OCI-LY7 (cell line): Measurements from ENCODE around the gene ENSA. TPM values are rescaled to one million over a fixed set of nuclear protein-coding genes. Genes with fewer than 3 reads are reported as not detected.
A peak's percentile ranks its signal among the peaks of the same experiment; 100 is the strongest.

Experiments used
- BruUV-seq: library from RNA; stranded (reverse); fragments of 400-500 nt; replicated peaks from 2 replicates; lab custom pipeline; 2021; lab: Mats Ljungman, UMichigan
- CTCF ChIA-PET: fragments of 300-600 bp; sonication (Branson Sonifier 250); formaldehyde crosslinking; loops from one replicate; lab custom pipeline; 2022; ENCODE audit warnings: antibody characterized with exemption; ENCODE audit not compliant: unreplicated experiment; lab: Charles Lee
- POLR2A ChIA-PET: fragments of 300-600 bp; sonication (Branson Sonifier 250); formaldehyde crosslinking; loops from one replicate; lab custom pipeline; 2022; ENCODE audit warnings: antibody characterized with exemption; lab: Charles Lee
- DNase-seq: peaks from one replicate; pipeline ENCODE4 v3.0.0-alpha.2; 2015; ENCODE audit warnings: low spot score
- H2AFZ ChIP-seq: fragments of 200-600 bp; sonication (generic), shearing (Covaris generic); 2 replicates; pipeline ENCODE4 v1.6.1; 2014; ENCODE audit warnings: mild to moderate bottlenecking, antibody characterized with exemption, low read length, moderate library complexity
- H3K27ac ChIP-seq: fragments of 200-600 bp; sonication (generic); 2 replicates; pipeline ENCODE4 v1.5.1; 2014; ENCODE audit warnings: mixed run types, low read depth, mild to moderate bottlenecking, moderate library complexity, low read length, inconsistent platforms; ENCODE audit not compliant: poor library complexity, severe bottlenecking
- H3K36me3 ChIP-seq: fragments of 200-600 bp; sonication (generic); 2 replicates; pipeline ENCODE4 v1.6.1; 2014; ENCODE audit warnings: mild to moderate bottlenecking, antibody characterized with exemption, low read length, moderate library complexity, mixed read lengths; ENCODE audit not compliant: insufficient read depth
- H3K4me1 ChIP-seq: fragments of 200-600 bp; sonication (generic); 2 replicates; pipeline ENCODE4 v1.5.1; 2014; ENCODE audit warnings: mild to moderate bottlenecking, low read length; ENCODE audit not compliant: insufficient read depth, poor library complexity, severe bottlenecking
- H3K4me2 ChIP-seq: fragments of 200-600 bp; sonication (generic); 2 replicates; pipeline ENCODE4 v1.6.1; 2014; ENCODE audit warnings: mild to moderate bottlenecking, low read length
- H3K4me3 ChIP-seq: fragments of 200-600 bp; sonication (generic); 2 replicates; pipeline ENCODE4 v1.5.1; 2014; ENCODE audit warnings: mild to moderate bottlenecking, low read depth, low read length; ENCODE audit not compliant: poor library complexity, severe bottlenecking
- H3K79me2 ChIP-seq: fragments of 200-600 bp; sonication (generic); 2 replicates; pipeline ENCODE4 v1.6.1; 2016; ENCODE audit warnings: low read depth, mild to moderate bottlenecking, low read length, moderate library complexity, mixed read lengths; ENCODE audit not compliant: insufficient read depth
- H3K9me2 ChIP-seq: fragments of 200-600 bp; sonication (generic); 2 replicates; pipeline ENCODE4 v1.6.1; 2016; ENCODE audit warnings: mild to moderate bottlenecking, low read length, mixed read lengths; ENCODE audit not compliant: insufficient read depth
- H3K9me3 ChIP-seq: fragments of 200-600 bp; sonication (generic); 2 replicates; pipeline ENCODE4 v1.6.1; 2014; ENCODE audit warnings: mild to moderate bottlenecking, mixed run types, low read length, mixed read lengths
- H4K20me1 ChIP-seq: fragments of 200-600 bp; sonication (generic); 2 replicates; pipeline ENCODE4 v1.6.1; 2014; ENCODE audit warnings: mild to moderate bottlenecking, antibody characterized with exemption, low read length, moderate library complexity, mixed read lengths; ENCODE audit not compliant: insufficient read depth
- EZH2phosphoT487 ChIP-seq: fragments of 200-600 bp; sonication (generic); IDR thresholded peaks from 2 replicates; pipeline ENCODE4 v1.6.1; 2018; ENCODE audit warnings: low read depth, borderline replicate concordance, mild to moderate bottlenecking, mixed run types, antibody characterized with exemption, low read length, moderate library complexity, mixed read lengths
- intact Hi-C: fragments of 100-400 bp; cut with micrococcal nuclease; formaldehyde crosslinking; loops from one replicate; pipeline ENCODE4 v1.10.0; 2022; ENCODE audit not compliant: unreplicated experiment
- total RNA-seq, 2 experiments: library from RNA; depleted of rRNA in 1 of 2; stranded (reverse); fragments of >200 nt in 1 of 2; shearing (Covaris generic) in 1 of 2; gene quantifications; 2 replicates each; pipeline ENCODE4 v1.2.3, GENCODE V29; 2014 to 2022
- TF ChIP-seq, protein P1 (sequence below): fragments of 200-600 bp; sonication (generic); conservative IDR thresholded peaks from 2 replicates; pipeline ENCODE4 v1.5.1; 2014; ENCODE audit warnings: mild to moderate bottlenecking, antibody characterized with exemption, low read length, moderate library complexity, mixed read lengths

The ENSA gene
- total RNA-seq, 2 experiments from 2014 or later: 97.1 to 164 TPM

DNA sequence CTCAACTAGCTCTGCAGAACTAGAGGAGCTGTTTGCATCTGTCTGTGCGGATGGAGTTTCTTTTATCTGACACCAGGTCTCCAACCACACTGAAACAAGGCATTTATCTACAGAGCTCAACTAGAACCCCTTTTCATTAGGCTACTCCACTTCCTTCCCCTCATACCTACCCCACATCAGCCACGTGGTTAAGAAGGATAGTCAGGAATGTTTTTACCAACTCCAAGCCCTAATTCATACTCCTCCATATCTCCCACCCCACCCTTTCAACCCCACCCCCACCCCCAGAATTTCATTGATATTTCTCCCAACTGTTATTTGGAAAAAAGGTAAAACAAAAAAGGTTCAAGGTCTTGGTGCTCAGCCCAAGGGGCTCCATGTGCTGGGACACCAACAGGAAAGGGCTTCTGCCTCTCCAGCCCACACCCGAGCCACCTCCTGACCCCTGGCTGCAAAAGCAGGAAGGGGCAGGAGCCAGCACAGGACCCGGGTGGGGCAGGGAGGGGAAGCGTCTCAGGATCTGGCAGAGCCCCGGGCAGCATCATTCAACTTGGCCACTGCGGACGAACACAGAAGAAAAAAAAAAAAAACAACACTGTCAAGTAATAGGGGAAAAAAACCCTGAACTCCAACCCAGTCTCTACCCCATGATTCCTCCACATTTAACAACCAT is 7.0 kb downstream of the ENSA start:
- DNase-seq: no peak
- CTCF ChIA-PET: interaction anchor here (1.6 kb wide), 1 partner anchor 62 kb away, joined by 10 read pairs; no protein-coding TSS in a partner anchor
- Histone ChIP-seq H3K4me3 (no peak overlapping the region), H3K4me2 (peak overlapping the region; percentile 38), H2AFZ (no peak overlapping the region), H3K9me2 (no peaks in the 10 kb centered on the region), H3K79me2 (peaks cover 20% of the 10 kb centered on the region), H4K20me1 (no peaks in the 10 kb centered on the region), H3K36me3 (peaks cover 89% of the 10 kb centered on the region), H3K9me3 (no peaks in the 10 kb centered on the region), H3K4me1 (peaks cover 38% of the 10 kb centered on the region), H3K27ac (peak overlapping the region; percentile 65)
- BruUV-seq: no TSS peak
- TF ChIP-seq, protein P1, sequence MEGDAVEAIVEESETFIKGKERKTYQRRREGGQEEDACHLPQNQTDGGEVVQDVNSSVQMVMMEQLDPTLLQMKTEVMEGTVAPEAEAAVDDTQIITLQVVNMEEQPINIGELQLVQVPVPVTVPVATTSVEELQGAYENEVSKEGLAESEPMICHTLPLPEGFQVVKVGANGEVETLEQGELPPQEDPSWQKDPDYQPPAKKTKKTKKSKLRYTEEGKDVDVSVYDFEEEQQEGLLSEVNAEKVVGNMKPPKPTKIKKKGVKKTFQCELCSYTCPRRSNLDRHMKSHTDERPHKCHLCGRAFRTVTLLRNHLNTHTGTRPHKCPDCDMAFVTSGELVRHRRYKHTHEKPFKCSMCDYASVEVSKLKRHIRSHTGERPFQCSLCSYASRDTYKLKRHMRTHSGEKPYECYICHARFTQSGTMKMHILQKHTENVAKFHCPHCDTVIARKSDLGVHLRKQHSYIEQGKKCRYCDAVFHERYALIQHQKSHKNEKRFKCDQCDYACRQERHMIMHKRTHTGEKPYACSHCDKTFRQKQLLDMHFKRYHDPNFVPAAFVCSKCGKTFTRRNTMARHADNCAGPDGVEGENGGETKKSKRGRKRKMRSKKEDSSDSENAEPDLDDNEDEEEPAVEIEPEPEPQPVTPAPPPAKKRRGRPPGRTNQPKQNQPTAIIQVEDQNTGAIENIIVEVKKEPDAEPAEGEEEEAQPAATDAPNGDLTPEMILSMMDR: no peak
- TF ChIP-seq EZH2phosphoT487: no peak
- POLR2A ChIA-PET: interaction anchor here (0.7 to 0.9 kb wide), 2 partner anchors 60 to 62 kb away, joined by 3 to 4 read pairs; no protein-coding TSS in a partner anchor
- intact Hi-C loops: loop anchor here (10.0 kb wide), 2 partner anchors 138 to 302 kb away; partner anchors contain the start of genes SETDB1 and TARS2

GRCh38 chr1:150621497-150622302 is 7.7 kb downstream of the ENSA start:
- H2AFZ ChIP-seq: no peak overlapping the region
- H3K9me2 ChIP-seq: no peaks in the 10 kb centered on the region
- peak overlapping the region; percentile 38 for H3K4me2 ChIP-seq
- ChIA-PET POLR2A (interaction anchor here (0.7 kb wide), 1 partner anchor 60 kb away, joined by 3 read pairs; no protein-coding TSS in a partner anchor), CTCF (interaction anchor here (1.5 to 2.4 kb wide), 3 partner anchors 8 to 61 kb away, joined by 4 to 12 read pairs (median 10); partner anchors contain the start of gene ENSA)
- H3K4me3 ChIP-seq: no peak overlapping the region
- H3K27ac ChIP-seq: peak overlapping the region; percentile 65
- H3K9me3 ChIP-seq: no peaks in the 10 kb centered on the region
- peaks cover 12% of the 10 kb centered on the region; the same call in 1 of the 2 replicates for H3K79me2 ChIP-seq
- peaks cover 38% of the 10 kb centered on the region for H3K4me1 ChIP-seq
- intact Hi-C loops: loop anchor here (1.0 to 10.0 kb wide), 3 partner anchors 60 to 303 kb away; partner anchors contain the start of genes SETDB1 and TARS2
- TF ChIP-seq EZH2phosphoT487: no peak
- TF ChIP-seq, protein P1: peak; percentile 87
- H4K20me1 ChIP-seq: no peaks in the 10 kb centered on the region
- DNase-seq: peak; percentile 72
- H3K36me3 ChIP-seq: peaks cover 89% of the 10 kb centered on the region
- TSS peak; percentile 60 for BruUV-seq
